GM23338 (cell line): ENCODE results near the gene SPAG16. TPM values are rescaled to one million over a fixed set of nuclear protein-coding genes. Genes with fewer than 3 reads are reported as not detected.

Experiments
- ATAC-seq: fragments of 200-7000 bp; cut with Tn5 transposase; 3 replicates; pipeline ENCODE4 v1.9.1; 2020
- DNase-seq: peaks from one replicate; pipeline ENCODE4 v3.0.0-alpha.2; 2015; ENCODE audit warnings: low spot score
- H2AFZ ChIP-seq: fragments of 200-600 bp; sonication (generic); 2 replicates; pipeline ENCODE4 v1.8.0; 2016; ENCODE audit warnings: antibody characterized with exemption, mild to moderate bottlenecking, moderate library complexity
- H3F3A ChIP-seq: fragments of 200-600 bp; sonication (generic); replicated peaks from 2 replicates; pipeline ENCODE4 v1.8.0; 2017; ENCODE audit warnings: antibody characterized with exemption, mixed run types, low read depth
- H3K27ac ChIP-seq: fragments of 200-600 bp; sonication (generic); 2 replicates; pipeline ENCODE4 v1.6.1; 2016; ENCODE audit warnings: low read depth
- H3K27me3 ChIP-seq: fragments of 200-600 bp; sonication (generic); 2 replicates; pipeline ENCODE4 v1.8.0; 2016; ENCODE audit warnings: mild to moderate bottlenecking, mixed run types, moderate library complexity; ENCODE audit not compliant: insufficient read depth
- H3K36me3 ChIP-seq: fragments of 200-600 bp; sonication (generic); 2 replicates; pipeline ENCODE4 v1.8.0; 2016; ENCODE audit warnings: mild to moderate bottlenecking; ENCODE audit not compliant: insufficient read depth
- H3K4me1 ChIP-seq: fragments of 200-600 bp; sonication (generic); 2 replicates; pipeline ENCODE4 v1.8.0; 2016; ENCODE audit warnings: mild to moderate bottlenecking, moderate library complexity; ENCODE audit not compliant: insufficient read depth
- H3K4me2 ChIP-seq: fragments of 200-600 bp; sonication (generic); 2 replicates; pipeline ENCODE4 v1.7.1; 2017; ENCODE audit warnings: mixed run types
- H3K4me3 ChIP-seq: fragments of 200-600 bp; sonication (generic); 2 replicates; pipeline ENCODE4 v1.6.1; 2016; ENCODE audit warnings: mixed run types
- H3K79me2 ChIP-seq: fragments of 200-600 bp; sonication (generic); replicated peaks from 2 replicates; pipeline ENCODE4 v1.8.0; 2017; ENCODE audit warnings: mild to moderate bottlenecking; ENCODE audit not compliant: insufficient read depth
- H3K9me2 ChIP-seq: fragments of 200-600 bp; sonication (generic); 2 replicates; pipeline ENCODE4 v1.8.0; 2017; ENCODE audit not compliant: insufficient read depth
- H4K20me1 ChIP-seq: fragments of 200-600 bp; sonication (generic); replicated peaks from 2 replicates; pipeline ENCODE4 v1.8.0; 2017; ENCODE audit warnings: mild to moderate bottlenecking; ENCODE audit not compliant: insufficient read depth
- H3K27ac Mint-ChIP-seq: 2 replicates; pipeline ENCODE4 v1.8.0; 2020; ENCODE audit warnings: inconsistent platforms, mild to moderate bottlenecking, moderate library complexity, mixed read lengths
- H3K27me3 Mint-ChIP-seq: 3 replicates; pipeline ENCODE4 v1.8.0; 2022; ENCODE audit warnings: low read depth, mild to moderate bottlenecking, moderate library complexity, mixed read lengths, inconsistent platforms; ENCODE audit not compliant: insufficient read depth, poor library complexity
- H3K36me3 Mint-ChIP-seq: 3 replicates; pipeline ENCODE4 v1.8.0; 2021; ENCODE audit warnings: low read depth, mild to moderate bottlenecking, inconsistent platforms, moderate library complexity, mixed read lengths
- H3K4me1 Mint-ChIP-seq: 3 replicates; pipeline ENCODE4 v1.8.0; 2020; ENCODE audit warnings: mild to moderate bottlenecking, inconsistent platforms, mixed read lengths
- H3K4me3 Mint-ChIP-seq: 3 replicates; pipeline ENCODE4 v1.8.0; 2021; ENCODE audit warnings: moderate library complexity, mild to moderate bottlenecking, inconsistent platforms, mixed read lengths
- H3K9me3 Mint-ChIP-seq: 3 replicates; pipeline ENCODE4 v1.8.0; 2020; ENCODE audit warnings: moderate library complexity, mild to moderate bottlenecking, inconsistent platforms, mixed read lengths
- CREB1 ChIP-seq: fragments of 250-450 bp; sonication (Bioruptor Pico); IDR thresholded peaks from 2 replicates; pipeline ENCODE4 v1.5.0; 2020; ENCODE audit warnings: low read depth, mild to moderate bottlenecking, moderate library complexity
- CTCF ChIP-seq, 2 experiments: fragments of 200-600 bp in 1 of 2; sonication (generic) in 1 of 2; conservative IDR thresholded peaks; 2 replicates each; pipeline versions ENCODE4 v1.5.1 to v1.6.1; 2016 to 2017; ENCODE audit warnings: antibody characterized with exemption in 2 of 2, low read depth in 2 of 2, mild to moderate bottlenecking in 2 of 2, moderate library complexity in 1 of 2
- ETS1 ChIP-seq: IDR thresholded peaks from 2 replicates; pipeline ENCODE4 v1.6.1; 2016; ENCODE audit warnings: antibody characterized with exemption
- EZH2 ChIP-seq: fragments of 200-600 bp; sonication (generic); IDR thresholded peaks from one replicate; pipeline ENCODE4 v1.8.0; 2017; ENCODE audit warnings: antibody characterized with exemption, mild to moderate bottlenecking, low read depth; ENCODE audit not compliant: unreplicated experiment
- EZH2phosphoT487 ChIP-seq: fragments of 200-600 bp; sonication (generic); IDR thresholded peaks from one replicate; pipeline ENCODE4 v1.8.1; 2018; ENCODE audit warnings: antibody characterized with exemption; ENCODE audit not compliant: unreplicated experiment
- JUNB ChIP-seq: IDR thresholded peaks from one replicate; pipeline ENCODE4 v1.6.1; 2016; ENCODE audit warnings: antibody characterized with exemption; ENCODE audit not compliant: unreplicated experiment
- NANOG ChIP-seq: IDR thresholded peaks from 2 replicates; pipeline ENCODE4 v1.6.1; 2016; ENCODE audit warnings: antibody characterized with exemption, borderline replicate concordance
- POLR2AphosphoS5 ChIP-seq: IDR thresholded peaks from 2 replicates; pipeline ENCODE4 v1.6.1; 2016; ENCODE audit warnings: antibody characterized with exemption, low read depth
- REST ChIP-seq: IDR thresholded peaks from one replicate; pipeline ENCODE4 v1.6.1; 2018; ENCODE audit warnings: antibody characterized with exemption; ENCODE audit not compliant: unreplicated experiment
- STAT1 ChIP-seq: IDR thresholded peaks from one replicate; pipeline ENCODE4 v1.6.1; 2016; ENCODE audit warnings: antibody characterized with exemption; ENCODE audit not compliant: unreplicated experiment
- ZNF114 ChIP-seq: fragments of 250-450 bp; sonication (Bioruptor Pico); IDR thresholded peaks from 2 replicates; pipeline ENCODE4 v1.5.0; 2020; ENCODE audit warnings: mild to moderate bottlenecking, moderate library complexity
- ZNF462 ChIP-seq: fragments of 250-450 bp; sonication (Bioruptor Pico); IDR thresholded peaks from 2 replicates; pipeline ENCODE4 v1.5.0; 2020; ENCODE audit warnings: mild to moderate bottlenecking, moderate library complexity
- polyA plus RNA-seq: library from polyadenylated mRNA; unstranded; fragments of >200 nt; fragmentation: Nextera tagmentation; extraction: Ambion mirVana; gene quantifications from 2 replicates; pipeline ENCODE4 v1.2.1, GENCODE V29; 2016
- total RNA-seq: library from RNA; depleted of rRNA; stranded (reverse); fragments of >200 nt; shearing (Covaris generic); gene quantifications from 2 replicates; pipeline ENCODE4 v1.2.3, GENCODE V29; 2014

Gene SPAG16
- total and polyA plus RNA-seq, 2 experiments from 2014 or later: 19.7 to 47.8 TPM

GRCh38 chr2:213274143-213274542, 10.1 kb upstream of the SPAG16 start (continued):
- TF ChIP-seq ZNF462 (no peak), STAT1 (no peak), EZH2phosphoT487 (no peak), JUNB (no peak), ZNF114 (CRISPR knock-in tag) (no peak), ETS1 (no peak), CREB1 (no peak), POLR2AphosphoS5 (no peak)

GRCh38 chr2:213275265-213275664, 9.0 kb upstream of the SPAG16 start:
- no peak overlapping the region for H2AFZ ChIP-seq
- H3K27ac ChIP-seq: no peak overlapping the region
- Mint-ChIP-seq H3K4me1 (no peaks in the 10 kb centered on the region), H3K9me3 (peaks cover 21% of the 10 kb centered on the region), H3K27me3 (no peaks in the 10 kb centered on the region), H3K27ac (no peak overlapping the region), H3K36me3 (peaks cover 13% of the 10 kb centered on the region), H3K4me3 (no peak overlapping the region)
- H3F3A ChIP-seq: no peaks in the 10 kb centered on the region
- H3K9me2 ChIP-seq: peaks cover 7% of the 10 kb centered on the region; the same call in 1 of the 2 replicates
- no peaks in the 10 kb centered on the region for H3K79me2 ChIP-seq
- H3K4me1 ChIP-seq: no peaks in the 10 kb centered on the region
- no peak overlapping the region for H3K4me3 ChIP-seq
- no peaks in the 10 kb centered on the region for H3K36me3 ChIP-seq
- ATAC-seq: no peak
- no peak for DNase-seq
- no peak overlapping the region for H3K4me2 ChIP-seq
- no peaks in the 10 kb centered on the region for H3K27me3 ChIP-seq
- H4K20me1 ChIP-seq: no peaks in the 10 kb centered on the region
- TF ChIP-seq STAT1 (no peak), EZH2phosphoT487 (no peak), ETS1 (no peak), EZH2 (no peak), REST (no peak), CREB1 (no peak), CTCF (conservative IDR thresholded peaks at IDR 0.05; ENCODE audit: low read depth in 2 of 2) (no peak), NANOG (no peak)
